MM.1S (cell line): ENCODE measurements around the gene ZP1.

Source experiments
- DNase-seq: peaks from one replicate; pipeline ENCODE4 v3.0.0-alpha.2; 2015
- H2AFZ ChIP-seq: fragments of 300-600 bp; sonication (generic); 2 replicates; pipeline ENCODE4 v1.6.0; 2016; ENCODE audit warnings: antibody characterized with exemption, low read length
- H3F3A ChIP-seq: fragments of 300-600 bp; sonication (generic); 2 replicates; pipeline ENCODE4 v1.6.1; 2016; ENCODE audit warnings: mild to moderate bottlenecking, antibody characterized with exemption, low read length, moderate library complexity, mixed read lengths; ENCODE audit not compliant: insufficient read depth
- H3K27ac ChIP-seq: fragments of 300-600 bp; sonication (generic); 2 replicates; pipeline ENCODE4 v1.5.1; 2016; ENCODE audit warnings: mild to moderate bottlenecking, low read length
- H3K27me3 ChIP-seq: fragments of 300-600 bp; sonication (generic); replicated peaks from 2 replicates; pipeline ENCODE4 v1.6.0; 2016; ENCODE audit warnings: low read length; ENCODE audit not compliant: insufficient read depth
- H3K36me3 ChIP-seq: fragments of 300-600 bp; sonication (generic); replicated peaks from 2 replicates; pipeline ENCODE4 v1.6.1; 2016; ENCODE audit warnings: mild to moderate bottlenecking, low read length, mixed read lengths; ENCODE audit not compliant: insufficient read depth
- H3K4me1 ChIP-seq: fragments of 300-600 bp; sonication (generic); 2 replicates; pipeline ENCODE4 v1.6.1; 2016; ENCODE audit warnings: low read length, mixed read lengths
- H3K4me2 ChIP-seq: fragments of 300-600 bp; sonication (generic); 2 replicates; pipeline ENCODE4 v1.6.0; 2016; ENCODE audit warnings: low read depth, low read length
- H3K4me3 ChIP-seq: fragments of 300-600 bp; sonication (generic); 2 replicates; pipeline ENCODE4 v1.5.1; 2016; ENCODE audit warnings: low read length, mixed read lengths
- H3K79me2 ChIP-seq: fragments of 300-600 bp; sonication (generic); 2 replicates; pipeline ENCODE4 v1.6.1; 2016; ENCODE audit warnings: mixed run types, low read length, mixed read lengths
- H3K9ac ChIP-seq: fragments of 300-600 bp; sonication (generic); 2 replicates; pipeline ENCODE4 v1.6.1; 2016; ENCODE audit warnings: low read length, mixed read lengths
- H3K9me2 ChIP-seq: fragments of 300-600 bp; sonication (generic); replicated peaks from 2 replicates; pipeline ENCODE4 v1.6.1; 2016; ENCODE audit warnings: mild to moderate bottlenecking, low read length, mixed read lengths; ENCODE audit not compliant: insufficient read depth
- H3K9me3 ChIP-seq: fragments of 300-600 bp; sonication (generic); replicated peaks from 2 replicates; pipeline ENCODE4 v1.6.1; 2016; ENCODE audit warnings: mild to moderate bottlenecking, low read length, mixed read lengths; ENCODE audit not compliant: insufficient read depth
- H4K20me1 ChIP-seq: fragments of 300-600 bp; sonication (generic); 2 replicates; pipeline ENCODE4 v1.6.1; 2016; ENCODE audit warnings: mild to moderate bottlenecking, low read length, moderate library complexity, mixed read lengths; ENCODE audit not compliant: insufficient read depth
- CTCF ChIP-seq: fragments of 300-600 bp; sonication (generic); IDR thresholded peaks from 2 replicates; pipeline ENCODE4 v1.5.1; 2016; ENCODE audit warnings: antibody characterized with exemption, low read length, mixed read lengths
- EZH2 ChIP-seq: fragments of 300-600 bp; sonication (generic); optimal IDR thresholded peaks from 2 replicates; pipeline ENCODE3; 2017; ENCODE audit warnings: low read depth, mild to moderate bottlenecking, antibody characterized with exemption, low read length, mixed read lengths
- EZH2phosphoT487 ChIP-seq: fragments of 300-600 bp; sonication (generic); IDR thresholded peaks from 2 replicates; pipeline ENCODE4 v1.6.1; 2018; ENCODE audit warnings: antibody characterized with exemption, low read length

The ZP1 gene

GRCh38 chr11:60840470-60841430 lies 26.6 kb upstream of the ZP1 start:
- H3K4me1 ChIP-seq, result peaks cover 63% of the 10 kb centered on the region
- H3K79me2 ChIP-seq, result peaks cover 42% of the 10 kb centered on the region
- no peaks in the 10 kb centered on the region for H3K9me2 ChIP-seq
- DNase-seq, result peak; percentile 78
- H3F3A ChIP-seq, result peaks cover 37% of the 10 kb centered on the region
- H4K20me1 ChIP-seq, result no peaks in the 10 kb centered on the region
- H3K27me3 ChIP-seq, result no peaks in the 10 kb centered on the region
- H3K27ac ChIP-seq, result peak overlapping the region; percentile 94
- H3K36me3 ChIP-seq, result peaks cover 2% of the 10 kb centered on the region; the same call in 1 of the 2 replicates
- TF ChIP-seq EZH2 (no peak), CTCF (no peak), EZH2phosphoT487 (no peak)
- H3K4me3 ChIP-seq, result peak overlapping the region; percentile 29; the same call in 1 of the 2 replicates
- peak overlapping the region; percentile 66 for H3K4me2 ChIP-seq
- H3K9me3 ChIP-seq, result no peaks in the 10 kb centered on the region
- peak overlapping the region; percentile 61 for H2AFZ ChIP-seq
- H3K9ac ChIP-seq, result peak overlapping the region; percentile 50; the same call in 1 of the 2 replicates

- peak within 1 kb of the TSS; percentile 61 for H2AFZ ChIP-seq
- TF ChIP-seq CTCF (no peak), EZH2 (no peak), EZH2phosphoT487 (no peak)
Observed at GRCh38 chr11:60841797-60842667, 25.3 kb upstream of the ZP1 start, which contains the start of gene CCDC86. CCDC86 (plus strand) TSS chr11:60842113; CDS start chr11:60842125, 12 bp downstream.

GRCh38 chr11:60842668-60843600 lies 24.4 kb upstream of the ZP1 start:
- no peaks in the 10 kb centered on the region for H4K20me1 ChIP-seq
- peak overlapping the region; percentile 92 for H3K4me3 ChIP-seq
- H3K4me2 ChIP-seq, result peak overlapping the region; percentile 94
- H3K36me3 ChIP-seq, result peaks cover 13% of the 10 kb centered on the region
- H3K27ac ChIP-seq, result peak overlapping the region; percentile 94; the same call in 1 of the 2 replicates
- H3K9ac ChIP-seq, result peak overlapping the region; percentile 97
- DNase-seq, result no peak
- no peak for TF ChIP-seq CTCF
- no peak for TF ChIP-seq EZH2
- no peaks in the 10 kb centered on the region for H3K27me3 ChIP-seq
- H2AFZ ChIP-seq, result no peak overlapping the region
- H3K79me2 ChIP-seq, result peaks cover 64% of the 10 kb centered on the region
- no peaks in the 10 kb centered on the region for H3K9me2 ChIP-seq
- H3F3A ChIP-seq, result peaks cover 32% of the 10 kb centered on the region
- peaks cover 48% of the 10 kb centered on the region for H3K4me1 ChIP-seq
- H3K9me3 ChIP-seq, result no peaks in the 10 kb centered on the region

More at GRCh38 chr11:60841797-60842667, 25.3 kb upstream of the ZP1 start, which contains the start of gene CCDC86:
- Histone ChIP-seq H3K4me3 (peak within 1 kb of the TSS; percentile 92), H3K79me2 (peaks cover 55% of the 10 kb centered on the region), H3K9ac (peak within 1 kb of the TSS; percentile 97), H3K4me1 (peaks cover 57% of the 10 kb centered on the region), H3K9me3 (no peaks in the 10 kb centered on the region), H3F3A (peaks cover 35% of the 10 kb centered on the region), H3K36me3 (peaks cover 6% of the 10 kb centered on the region; the same call in 1 of the 2 replicates), H4K20me1 (no peaks in the 10 kb centered on the region), H3K4me2 (peak within 1 kb of the TSS; percentile 94), H3K9me2 (no peaks in the 10 kb centered on the region), H3K27me3 (no peaks in the 10 kb centered on the region), H3K27ac (peak within 1 kb of the TSS; percentile 94)
- peak; percentile 97 for DNase-seq
